Brain microvascular endothelial cell (primary cell): ENCODE measurements around the gene PAPPA2.

ENCODE experiments used
- DNase-seq: peaks from one replicate; pipeline ENCODE4 v3.0.0-alpha.2; 2020
- H3K27ac ChIP-seq: fragments of 250-450 bp; sonication (Bioruptor Pico); 2 replicates; pipeline ENCODE4 v1.5.1; 2020; ENCODE audit warnings: mild to moderate bottlenecking, moderate library complexity
- H3K27me3 ChIP-seq: fragments of 250-450 bp; sonication (Bioruptor Pico); replicated peaks from 2 replicates; pipeline ENCODE4 v1.5.1; 2020; ENCODE audit warnings: mild to moderate bottlenecking
- H3K36me3 ChIP-seq: fragments of 250-450 bp; sonication (Bioruptor Pico); replicated peaks from 2 replicates; pipeline ENCODE4 v1.5.1; 2020; ENCODE audit warnings: mild to moderate bottlenecking
- H3K4me3 ChIP-seq: 2 replicates; pipeline ENCODE4 v1.5.1; 2011; ENCODE audit warnings: low read depth, mild to moderate bottlenecking, control low read depth, low read length, moderate library complexity
- CTCF ChIP-seq: IDR thresholded peaks from 2 replicates; pipeline ENCODE4 v1.5.1; 2011; ENCODE audit warnings: low read depth, mild to moderate bottlenecking, moderate library complexity, low read length, control low read depth, inconsistent platforms; ENCODE audit errors: missing control alignments
- in situ Hi-C: cut with HindIII; loops from 2 replicates; pipeline ENCODE4 v1.10.0; 2017; ENCODE audit warnings: low sequenced_read_pairs, low pct_ligation_motif_present

PAPPA2 gene

GRCh38 chr1:176479971-176480370 lies 17.0 kb downstream of the PAPPA2 start:
- H3K36me3 ChIP-seq = no peaks in the 10 kb centered on the region
- H3K4me3 ChIP-seq = no peak overlapping the region
- TF ChIP-seq CTCF = no peak
- no peaks in the 10 kb centered on the region for H3K27me3 ChIP-seq
- no peak for DNase-seq
- in situ Hi-C loops = no loop called here
- no peak overlapping the region for H3K27ac ChIP-seq

DNA sequence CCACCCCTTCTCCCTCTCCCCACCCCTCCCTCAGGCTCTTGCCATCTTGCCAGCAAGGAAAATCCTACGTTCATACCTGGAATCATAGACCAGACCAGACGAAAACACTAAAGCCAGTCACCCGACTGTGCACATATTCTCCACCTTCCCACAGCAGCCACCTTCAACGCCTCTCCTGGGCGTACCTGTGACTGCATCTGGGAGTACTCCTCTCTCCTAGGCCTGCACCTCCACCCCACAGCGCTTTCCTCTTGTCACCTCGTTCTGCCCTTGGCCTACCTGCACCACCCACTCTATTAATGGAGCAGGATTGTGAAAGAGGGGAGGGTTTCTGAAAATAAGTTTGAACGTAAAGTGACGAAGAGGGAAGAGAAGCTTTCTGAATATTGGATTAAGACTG lies 17.8 kb downstream of the PAPPA2 start:
- in situ Hi-C loops = no loop called here

DNA sequence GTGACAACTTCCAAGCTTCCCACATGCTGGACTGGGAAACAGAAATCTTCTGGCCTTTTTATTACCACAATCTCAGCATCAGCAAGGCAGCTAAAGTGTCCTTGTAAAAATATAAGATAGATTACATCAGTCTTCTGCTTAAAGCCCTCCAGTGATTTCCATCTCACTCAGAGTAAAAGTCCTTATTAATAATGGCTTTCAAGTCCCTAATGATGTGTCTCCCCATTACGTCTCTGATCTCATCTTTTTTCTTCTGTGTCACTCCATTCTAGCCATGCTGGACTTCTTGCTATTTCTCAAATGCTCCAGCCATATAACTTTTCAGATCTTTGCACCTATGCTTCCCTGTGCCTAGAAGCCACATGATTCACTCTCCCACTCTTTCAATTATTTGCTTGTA lies 22.1 kb downstream of the PAPPA2 start:
- no peak for TF ChIP-seq CTCF
- H3K27me3 ChIP-seq = no peaks in the 10 kb centered on the region
- in situ Hi-C loops = no loop called here
- no peak overlapping the region for H3K27ac ChIP-seq
- H3K4me3 ChIP-seq = no peak overlapping the region
- no peak for DNase-seq
- no peaks in the 10 kb centered on the region for H3K36me3 ChIP-seq

More for the DNA sequence above, 17.8 kb downstream of the PAPPA2 start:
- Histone ChIP-seq H3K27me3 (no peaks in the 10 kb centered on the region), H3K27ac (no peak overlapping the region), H3K4me3 (no peak overlapping the region), H3K36me3 (no peaks in the 10 kb centered on the region)
- no peak for DNase-seq
- no peak for TF ChIP-seq CTCF

DNA sequence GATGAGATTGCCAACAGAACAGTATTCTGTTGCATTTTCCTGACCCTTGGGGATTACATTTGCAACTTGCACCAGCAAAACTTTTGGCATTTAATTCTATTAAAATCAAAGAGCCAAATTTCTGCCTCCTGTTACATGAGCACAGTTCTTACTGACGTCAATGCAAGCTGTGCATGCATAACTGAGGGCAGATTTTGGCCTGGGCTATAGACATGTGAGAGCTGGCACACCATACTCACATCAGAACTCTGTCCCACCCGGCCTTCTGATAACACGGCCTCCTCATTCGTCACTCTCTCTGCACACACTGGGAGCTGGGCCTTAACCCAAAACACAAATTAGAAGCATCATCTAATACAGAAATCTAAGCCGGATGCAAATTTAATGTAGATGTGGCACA lies 31.5 kb downstream of the PAPPA2 start:
- Histone ChIP-seq H3K27ac (no peak overlapping the region), H3K36me3 (no peaks in the 10 kb centered on the region), H3K27me3 (no peaks in the 10 kb centered on the region), H3K4me3 (no peak overlapping the region)
- in situ Hi-C loops = no loop called here
- no peak for TF ChIP-seq CTCF
- DNase-seq = no peak

DNA sequence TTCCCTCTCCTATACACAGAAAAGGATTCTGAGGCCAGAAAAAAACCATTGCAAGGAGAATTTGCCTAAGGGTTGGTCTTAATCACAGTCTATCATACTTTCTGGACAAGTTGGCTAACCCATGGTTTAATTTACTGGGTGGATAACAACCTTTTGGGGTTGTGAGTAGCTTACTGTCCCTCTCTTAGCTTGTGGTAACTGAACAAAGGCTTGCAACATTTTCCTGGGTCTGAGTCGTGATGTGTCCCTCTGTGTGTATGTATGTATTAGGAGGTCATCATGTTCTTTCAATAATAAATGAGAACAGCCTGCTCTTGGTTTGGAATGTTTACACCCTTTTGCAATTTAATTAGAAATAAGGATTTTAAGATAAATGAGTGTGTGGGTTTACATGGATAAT lies 36.7 kb downstream of the PAPPA2 start:
- in situ Hi-C loops = no loop called here
- no peak for TF ChIP-seq CTCF
- H3K36me3 ChIP-seq = no peaks in the 10 kb centered on the region
- DNase-seq = no peak
- H3K27ac ChIP-seq = no peak overlapping the region
- H3K27me3 ChIP-seq = no peaks in the 10 kb centered on the region
- H3K4me3 ChIP-seq = no peak overlapping the region

DNA sequence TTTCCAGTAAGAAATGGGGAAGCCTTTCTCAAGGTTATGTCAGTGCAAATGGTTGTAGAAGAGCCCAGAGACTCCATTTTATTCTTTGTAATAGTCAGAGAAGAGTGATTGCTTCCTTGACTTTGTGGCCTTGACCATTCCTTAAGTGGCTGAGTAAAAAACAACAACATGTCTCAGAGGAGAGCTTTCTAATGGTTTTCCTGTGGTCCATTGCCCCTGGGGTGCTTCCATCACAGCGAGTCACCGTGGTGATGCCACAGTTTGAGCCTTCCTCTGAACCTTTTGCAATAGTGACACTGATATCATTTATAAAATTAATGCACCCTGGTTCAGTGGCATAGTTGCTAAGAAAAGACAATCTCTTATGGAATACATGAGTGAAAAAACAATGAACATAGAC lies 38.6 kb downstream of the PAPPA2 start:
- no peak for TF ChIP-seq CTCF
- in situ Hi-C loops = no loop called here
- no peak for DNase-seq

More for the DNA sequence above, 38.6 kb downstream of the PAPPA2 start:
- Histone ChIP-seq H3K27me3 (no peaks in the 10 kb centered on the region), H3K4me3 (no peak overlapping the region), H3K27ac (no peak overlapping the region), H3K36me3 (no peaks in the 10 kb centered on the region)
